Measurements from ENCODE around the gene VPS13A.

The VPS13A gene

DNA sequence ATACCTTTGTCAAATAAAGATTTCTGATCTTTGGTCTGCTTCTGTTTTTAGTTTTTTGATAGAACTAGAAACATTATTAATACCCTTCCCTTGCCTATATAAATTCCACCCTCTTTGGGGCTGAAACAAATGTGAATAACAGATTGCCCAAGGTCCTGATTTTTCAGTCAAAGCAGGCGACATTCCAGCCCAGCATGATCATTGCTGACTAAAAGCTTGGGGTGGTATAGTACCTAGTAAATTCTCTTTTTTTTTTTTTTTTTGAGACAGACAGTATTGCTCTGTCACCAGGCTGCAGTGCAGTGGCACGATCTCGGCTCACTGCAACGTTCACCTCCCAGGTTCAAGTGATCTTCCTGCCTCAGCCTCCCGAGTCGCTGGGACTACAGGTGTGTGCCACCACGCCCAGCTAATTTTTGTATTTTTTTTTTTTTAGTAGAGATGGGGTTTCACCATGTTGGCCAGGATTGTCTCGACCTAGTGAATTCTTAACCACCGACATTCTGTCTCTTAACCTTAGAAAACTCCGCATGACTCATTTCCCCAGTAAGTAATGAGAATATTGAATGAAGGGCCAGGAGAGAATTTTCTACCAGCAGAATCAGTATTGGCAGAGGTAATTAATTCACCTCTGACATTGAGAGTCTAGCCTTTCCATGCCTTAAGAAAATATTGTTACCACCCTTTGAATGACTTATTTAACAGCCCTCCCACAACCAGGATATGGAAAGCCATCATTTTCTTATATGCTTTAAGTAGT is 244.4 kb downstream of the VPS13A start:
- no peaks in the 10 kb centered on the region for H3K36me3 ChIP-seq (ENCODE audit: control insufficient read depth, insufficient read depth, low read length)
- WGBS, 2 experiments (ENCODE audit: insufficient coverage in 2 of 2) = 70% methylated on average over 2 of the region's 10 CpGs; no CpG with 5 or more reads in 1 of the 2 experiments
- H3K4me1 ChIP-seq (ENCODE audit: control insufficient read depth, insufficient read depth, low read length, poor library complexity, severe bottlenecking) = peaks cover 24% of the 10 kb centered on the region
- no peak overlapping the region for H3K27ac ChIP-seq (ENCODE audit: low read depth, low read length, severe bottlenecking)
- H3K9me3 ChIP-seq (ENCODE audit: control insufficient read depth, low read length) = no peaks in the 10 kb centered on the region
- H3K4me3 ChIP-seq (ENCODE audit: extremely low read depth, insufficient read depth, low read length, poor library complexity, severe bottlenecking) = no peak overlapping the region

DNA sequence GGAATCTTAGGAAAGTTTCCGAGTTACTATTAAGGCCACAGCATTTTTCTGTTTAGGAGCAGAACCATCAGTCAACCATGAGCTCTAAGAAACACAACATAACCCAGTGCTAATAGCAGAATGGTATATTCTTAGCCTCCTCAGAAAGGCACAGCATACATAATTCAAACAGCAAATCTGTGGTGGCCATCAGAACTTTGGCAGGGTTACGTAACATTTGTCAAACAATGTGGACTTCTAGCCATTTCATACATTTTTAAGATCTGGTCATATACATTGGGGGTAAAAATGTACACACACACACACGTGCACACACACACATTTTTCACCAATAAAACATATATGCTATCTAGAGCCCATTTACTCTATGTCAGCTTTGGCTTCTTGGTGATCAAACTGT is 245.6 kb downstream of the VPS13A start:
- Histone ChIP-seq H3K27ac (ENCODE audit: low read depth, low read length, severe bottlenecking) (no peak overlapping the region), H3K4me3 (ENCODE audit: extremely low read depth, insufficient read depth, low read length, poor library complexity, severe bottlenecking) (no peak overlapping the region), H3K36me3 (ENCODE audit: control insufficient read depth, insufficient read depth, low read length) (no peaks in the 10 kb centered on the region), H3K9me3 (ENCODE audit: control insufficient read depth, low read length) (no peaks in the 10 kb centered on the region), H3K4me1 (ENCODE audit: control insufficient read depth, insufficient read depth, low read length, poor library complexity, severe bottlenecking) (peaks cover 15% of the 10 kb centered on the region)
- WGBS, 2 experiments (ENCODE audit: insufficient coverage in 2 of 2) = 89 to 100% methylated on average over 1 to 2 of the region's 3 CpGs

DNA sequence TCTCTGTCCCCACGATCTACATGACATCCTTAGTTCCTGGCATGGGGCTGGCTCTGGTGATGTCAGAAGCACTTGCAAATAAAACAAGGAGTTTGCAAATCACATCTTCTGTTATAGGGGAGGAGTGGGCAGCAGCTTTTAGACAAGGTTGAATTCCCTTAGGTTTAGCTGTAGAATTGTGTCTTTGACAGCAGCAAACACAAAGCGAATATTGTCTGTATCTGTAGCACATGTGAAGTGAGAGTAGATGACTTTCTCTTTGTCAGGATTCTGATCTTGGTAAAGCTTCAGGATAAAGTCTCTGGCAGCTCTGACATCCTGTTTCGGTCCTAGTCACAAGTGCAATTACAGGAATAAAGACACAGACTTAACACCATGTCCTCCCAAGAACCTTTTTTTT is 246.5 kb downstream of the VPS13A start:
- Histone ChIP-seq H3K4me1 (ENCODE audit: control insufficient read depth, insufficient read depth, low read length, poor library complexity, severe bottlenecking) (peaks cover 12% of the 10 kb centered on the region), H3K27ac (ENCODE audit: low read depth, low read length, severe bottlenecking) (no peak overlapping the region), H3K4me3 (ENCODE audit: extremely low read depth, insufficient read depth, low read length, poor library complexity, severe bottlenecking) (no peak overlapping the region), H3K9me3 (ENCODE audit: control insufficient read depth, low read length) (no peaks in the 10 kb centered on the region), H3K36me3 (ENCODE audit: control insufficient read depth, insufficient read depth, low read length) (peaks cover 2% of the 10 kb centered on the region)
- 83 to 95% methylated on average over 2 of the region's 3 CpGs for WGBS, 2 experiments (ENCODE audit: insufficient coverage in 2 of 2)

DNA sequence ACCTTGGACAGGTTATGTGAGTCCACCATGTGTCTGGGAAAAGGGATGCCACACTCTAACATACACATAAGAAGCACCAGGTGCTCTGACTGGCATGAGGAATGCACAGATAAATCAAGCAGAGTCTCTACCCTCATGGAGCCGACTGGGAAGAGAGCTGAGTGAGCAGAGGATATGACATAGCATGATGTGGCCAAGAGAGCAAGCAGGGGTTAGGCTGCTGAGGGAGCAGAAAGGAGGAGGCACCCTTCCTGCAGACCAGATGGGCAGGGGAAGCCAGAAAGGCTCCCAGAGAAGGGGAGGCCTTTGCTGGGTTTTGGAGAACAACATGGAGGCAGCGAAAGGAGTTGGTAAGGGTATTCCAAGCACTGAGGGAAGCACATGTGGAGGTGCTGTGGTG is 247.7 kb downstream of the VPS13A start:
- 100% methylated on average over 1 to 2 of the region's 2 CpGs for WGBS, 2 experiments (ENCODE audit: insufficient coverage in 2 of 2)
- H3K4me1 ChIP-seq (ENCODE audit: control insufficient read depth, insufficient read depth, low read length, poor library complexity, severe bottlenecking) = peaks cover 5% of the 10 kb centered on the region
- H3K27ac ChIP-seq (ENCODE audit: low read depth, low read length, severe bottlenecking) = no peak overlapping the region
- H3K9me3 ChIP-seq (ENCODE audit: control insufficient read depth, low read length) = no peaks in the 10 kb centered on the region
- peaks cover 2% of the 10 kb centered on the region for H3K36me3 ChIP-seq (ENCODE audit: control insufficient read depth, insufficient read depth, low read length)
- H3K4me3 ChIP-seq (ENCODE audit: extremely low read depth, insufficient read depth, low read length, poor library complexity, severe bottlenecking) = no peak overlapping the region

DNA sequence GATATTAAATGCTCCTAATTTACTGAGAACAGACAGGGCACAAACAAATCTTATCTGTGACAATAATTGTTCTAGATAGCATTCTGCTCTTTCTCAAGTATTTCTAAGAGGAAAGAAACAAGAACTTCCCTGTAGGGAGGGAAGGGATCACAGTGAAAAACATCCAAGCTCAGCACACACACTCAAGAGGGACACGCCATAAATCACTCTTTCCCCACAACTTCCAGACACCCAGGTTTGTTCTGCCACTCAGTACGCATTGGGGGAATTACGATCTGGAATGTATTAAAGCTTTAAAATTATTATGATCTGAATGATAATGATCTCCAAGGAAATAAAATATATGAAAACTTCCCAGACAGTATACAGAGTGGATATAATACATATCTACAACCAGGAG is 249.4 kb downstream of the VPS13A start:
- Histone ChIP-seq H3K27ac (ENCODE audit: low read depth, low read length, severe bottlenecking) (no peak overlapping the region), H3K36me3 (ENCODE audit: control insufficient read depth, insufficient read depth, low read length) (peaks cover 2% of the 10 kb centered on the region), H3K9me3 (ENCODE audit: control insufficient read depth, low read length) (no peaks in the 10 kb centered on the region), H3K4me3 (ENCODE audit: extremely low read depth, insufficient read depth, low read length, poor library complexity, severe bottlenecking) (no peak overlapping the region), H3K4me1 (ENCODE audit: control insufficient read depth, insufficient read depth, low read length, poor library complexity, severe bottlenecking) (no peaks in the 10 kb centered on the region)
- no CpG with 5 or more reads among the region's 3 CpGs for whole genome bisulfite sequencing, 2 experiments (ENCODE audit: insufficient coverage in 2 of 2)

DNA sequence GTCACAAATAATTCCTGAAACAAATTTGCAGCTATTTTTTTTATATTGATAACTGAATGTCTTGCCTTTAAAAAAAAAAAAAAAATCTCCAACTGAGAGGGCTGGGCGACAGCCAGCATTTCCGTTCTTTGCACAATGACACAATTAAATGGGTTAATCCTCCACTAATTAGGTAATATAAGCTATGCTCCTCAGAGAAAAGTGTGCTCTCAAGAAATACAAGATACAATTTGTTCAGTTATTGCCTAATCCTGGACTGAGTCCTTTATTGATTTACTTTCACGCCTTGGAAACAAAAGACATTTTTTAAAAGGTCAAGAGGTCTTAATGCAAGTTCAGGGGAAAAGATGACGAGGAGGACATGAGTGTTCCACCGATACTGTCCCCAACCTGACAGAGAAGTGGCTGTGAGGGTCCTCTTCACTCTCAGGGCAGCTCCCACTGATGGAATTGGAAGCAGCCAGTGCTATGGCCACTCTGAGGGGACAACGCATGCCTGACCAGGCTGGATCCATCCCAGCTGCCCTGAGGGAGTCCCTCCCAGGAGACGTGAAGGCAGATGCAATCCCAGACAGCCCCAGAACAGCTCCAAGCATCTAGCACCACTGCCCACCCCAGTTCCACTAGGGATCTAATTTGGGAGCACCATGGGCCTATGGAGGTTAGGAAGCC is 250.1 kb downstream of the VPS13A start:
- H3K36me3 ChIP-seq (ENCODE audit: control insufficient read depth, insufficient read depth, low read length) = peaks cover 2% of the 10 kb centered on the region
- H3K27ac ChIP-seq (ENCODE audit: low read depth, low read length, severe bottlenecking) = no peak overlapping the region
- H3K9me3 ChIP-seq (ENCODE audit: control insufficient read depth, low read length) = no peaks in the 10 kb centered on the region
- WGBS, 2 experiments (ENCODE audit: insufficient coverage in 2 of 2) = 94% methylated on average over 5 of the region's 7 CpGs
- no peak overlapping the region for H3K4me3 ChIP-seq (ENCODE audit: extremely low read depth, insufficient read depth, low read length, poor library complexity, severe bottlenecking)
- H3K4me1 ChIP-seq (ENCODE audit: control insufficient read depth, insufficient read depth, low read length, poor library complexity, severe bottlenecking) = no peaks in the 10 kb centered on the region

DNA sequence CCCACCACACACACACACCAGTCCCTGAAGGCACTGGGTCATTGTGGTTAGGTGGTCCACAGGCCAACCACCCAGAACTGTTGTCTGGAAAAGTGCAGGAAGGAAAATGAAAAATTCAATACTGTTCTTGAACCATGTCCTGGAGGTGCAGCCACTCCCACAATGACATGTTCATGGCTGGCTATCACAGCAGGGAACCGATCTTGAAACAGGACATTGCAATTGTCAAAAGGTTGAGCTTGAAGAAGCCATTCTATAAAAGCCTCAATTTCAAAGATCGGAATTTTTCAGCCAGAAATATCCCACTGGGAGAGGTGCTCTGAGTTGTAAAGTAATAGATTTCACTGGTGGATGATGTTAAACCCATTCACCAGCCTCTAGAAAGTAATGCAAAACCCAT is 252.6 kb downstream of the VPS13A start:
- 89% methylated on average over 1 of the region's 2 CpGs; no CpG with 5 or more reads in 1 of the 2 experiments for WGBS, 2 experiments (ENCODE audit: insufficient coverage in 2 of 2)
- Histone ChIP-seq H3K9me3 (ENCODE audit: control insufficient read depth, low read length) (no peaks in the 10 kb centered on the region), H3K27ac (ENCODE audit: low read depth, low read length, severe bottlenecking) (no peak overlapping the region), H3K4me1 (ENCODE audit: control insufficient read depth, insufficient read depth, low read length, poor library complexity, severe bottlenecking) (no peaks in the 10 kb centered on the region), H3K36me3 (ENCODE audit: control insufficient read depth, insufficient read depth, low read length) (peaks cover 2% of the 10 kb centered on the region), H3K4me3 (ENCODE audit: extremely low read depth, insufficient read depth, low read length, poor library complexity, severe bottlenecking) (no peak overlapping the region)

DNA sequence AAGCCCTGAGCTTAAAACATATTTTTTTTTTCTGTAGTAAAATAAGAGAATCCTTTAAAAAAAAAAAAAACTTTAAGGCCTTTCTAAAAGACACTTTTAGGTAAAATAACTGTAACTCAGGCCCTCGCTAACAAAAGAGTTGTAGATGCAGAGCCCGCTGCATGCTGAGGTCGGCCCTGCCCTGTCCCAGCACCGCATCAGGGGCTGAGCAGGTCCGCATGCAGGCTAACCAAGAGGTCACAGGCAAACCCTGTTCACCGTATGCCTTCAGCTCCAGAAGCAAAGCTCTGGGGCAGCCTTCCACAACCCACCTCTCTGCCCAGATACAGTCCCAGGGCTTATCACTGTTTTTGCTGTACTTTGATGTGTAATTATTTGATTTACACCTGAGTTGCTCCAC is 254.7 kb downstream of the VPS13A start:
- peaks cover 2% of the 10 kb centered on the region for H3K36me3 ChIP-seq (ENCODE audit: control insufficient read depth, insufficient read depth, low read length)
- H3K9me3 ChIP-seq (ENCODE audit: control insufficient read depth, low read length) = no peaks in the 10 kb centered on the region
- H3K27ac ChIP-seq (ENCODE audit: low read depth, low read length, severe bottlenecking) = no peak overlapping the region
- H3K4me1 ChIP-seq (ENCODE audit: control insufficient read depth, insufficient read depth, low read length, poor library complexity, severe bottlenecking) = peaks cover 4% of the 10 kb centered on the region
- 86 to 88% methylated on average over 4 to 5 of the region's 6 CpGs for WGBS, 2 experiments (ENCODE audit: insufficient coverage in 2 of 2)
- no peak overlapping the region for H3K4me3 ChIP-seq (ENCODE audit: extremely low read depth, insufficient read depth, low read length, poor library complexity, severe bottlenecking)

DNA sequence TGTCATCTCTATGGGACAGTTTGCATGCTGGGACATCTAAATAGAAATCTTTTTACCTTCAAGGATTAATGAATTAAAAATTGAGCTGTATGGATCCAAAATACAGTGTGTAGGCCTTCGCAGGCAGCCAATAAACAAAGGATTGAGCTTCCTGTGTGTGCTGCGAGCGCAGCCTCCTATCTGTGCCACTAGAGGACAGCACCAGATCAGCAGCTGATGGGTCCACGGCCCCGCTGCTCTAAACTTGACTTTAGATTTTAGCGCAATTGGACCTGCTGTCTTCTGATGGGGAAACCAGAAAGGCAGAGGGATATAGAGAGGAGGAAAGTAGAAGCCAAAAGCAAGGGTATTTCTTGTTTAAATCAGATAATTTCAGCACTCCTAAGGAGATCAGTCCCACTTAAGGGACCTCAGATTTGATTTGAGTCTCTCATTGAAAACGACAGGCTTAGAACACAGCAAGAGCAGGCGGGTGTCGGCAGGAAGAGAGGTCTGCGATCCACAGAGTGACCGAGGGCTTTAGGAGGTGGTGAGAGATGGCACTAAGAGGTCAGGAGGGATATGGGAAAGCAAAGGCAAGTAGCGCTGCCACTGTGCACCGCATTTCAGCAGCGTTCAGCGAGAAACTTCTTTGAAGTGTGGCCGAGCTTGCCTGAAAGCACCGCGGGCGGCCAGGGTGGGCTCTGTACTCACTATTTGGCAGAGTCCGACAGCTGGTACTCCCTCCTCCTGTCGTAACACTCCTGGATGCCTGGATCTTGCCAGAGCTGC is 256.5 kb downstream of the VPS13A start:
- 69 to 74% methylated on average over 20 to 21 of the region's 21 CpGs for WGBS, 2 experiments (ENCODE audit: insufficient coverage in 2 of 2)
- Histone ChIP-seq H3K4me1 (ENCODE audit: control insufficient read depth, insufficient read depth, low read length, poor library complexity, severe bottlenecking) (peaks cover 4% of the 10 kb centered on the region), H3K9me3 (ENCODE audit: control insufficient read depth, low read length) (no peaks in the 10 kb centered on the region), H3K27ac (ENCODE audit: low read depth, low read length, severe bottlenecking) (no peak overlapping the region), H3K4me3 (ENCODE audit: extremely low read depth, insufficient read depth, low read length, poor library complexity, severe bottlenecking) (no peak overlapping the region), H3K36me3 (ENCODE audit: control insufficient read depth, insufficient read depth, low read length) (no peaks in the 10 kb centered on the region)

DNA sequence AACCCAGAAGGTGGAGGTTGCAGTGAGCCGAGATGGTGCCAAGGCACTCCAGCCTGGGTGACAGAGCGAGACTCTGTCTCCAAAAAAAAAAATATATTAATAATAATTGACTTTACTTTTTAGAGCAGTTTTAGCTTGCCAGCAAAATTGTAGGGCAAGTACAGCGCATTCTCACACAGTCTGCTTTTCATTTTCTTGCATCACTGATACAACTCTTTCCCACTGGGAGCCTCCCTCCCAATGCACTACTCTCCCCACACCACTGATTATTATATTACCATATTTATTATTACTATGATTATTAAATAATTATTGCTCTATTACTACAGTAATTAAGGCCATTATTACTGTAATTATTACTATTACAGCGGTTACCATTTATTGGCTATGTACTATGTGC is 257.9 kb downstream of the VPS13A start:
- Histone ChIP-seq H3K4me3 (ENCODE audit: extremely low read depth, insufficient read depth, low read length, poor library complexity, severe bottlenecking) (no peak overlapping the region), H3K27ac (ENCODE audit: low read depth, low read length, severe bottlenecking) (no peak overlapping the region), H3K9me3 (ENCODE audit: control insufficient read depth, low read length) (no peaks in the 10 kb centered on the region), H3K4me1 (ENCODE audit: control insufficient read depth, insufficient read depth, low read length, poor library complexity, severe bottlenecking) (peaks cover 8% of the 10 kb centered on the region), H3K36me3 (ENCODE audit: control insufficient read depth, insufficient read depth, low read length) (no peaks in the 10 kb centered on the region)
- 80% methylated on average over 1 of the region's 4 CpGs; no CpG with 5 or more reads in 1 of the 2 experiments for WGBS, 2 experiments (ENCODE audit: insufficient coverage in 2 of 2)

Data from mesodermal cell (in vitro differentiated cells).